H7 (cell line): ENCODE measurements around the gene GPSM3. TPM values are rescaled to one million over a fixed set of nuclear protein-coding genes. Genes with fewer than 3 reads are reported as not detected.
"Not testable (repeated sequence)": the region's sequence is repeated elsewhere in the genome, so short reads cannot be mapped to it uniquely, and the experiment has no call there.

Source experiments
- DNase-seq: peaks from one replicate; pipeline ENCODE4 v3.0.0; 2012
- H3K27me3 ChIP-seq: 2 replicates; pipeline ENCODE4 v1.6.0; 2011; ENCODE audit warnings: mild to moderate bottlenecking, low read length; ENCODE audit not compliant: control insufficient read depth, insufficient read depth
- H3K36me3 ChIP-seq: replicated peaks from 2 replicates; pipeline ENCODE4 v1.5.1; 2011; ENCODE audit warnings: low read length; ENCODE audit not compliant: control insufficient read depth, insufficient read depth
- H3K4me3 ChIP-seq: 2 replicates; pipeline ENCODE4 v1.5.1; 2011; ENCODE audit warnings: low read depth, mild to moderate bottlenecking, control low read depth, low read length, moderate library complexity; ENCODE audit not compliant: insufficient read depth
- total RNA-seq: library from RNA; depleted of rRNA; stranded (reverse); fragments of >200 nt; shearing (Covaris generic); gene quantifications from 2 replicates; pipeline ENCODE4 v1.2.3, GENCODE V29; 2014

GPSM3 gene
- total RNA-seq, 1 experiment from 2014 or later = 21.2 TPM

- peak; percentile 98 for DNase-seq
- Histone ChIP-seq H3K36me3 (no peaks in the 10 kb centered on the region), H3K27me3 (no peaks in the 10 kb centered on the region), H3K4me3 (peak overlapping the region; percentile 92)
Measured at GRCh38 chr6:32195652-32195901, 3.1 kb upstream of the GPSM3 start.

GRCh38 chr6:32194825-32195651 lies 2.6 kb upstream of the GPSM3 start:
- no peak for DNase-seq
- no peaks in the 10 kb centered on the region for H3K36me3 ChIP-seq
- no peaks in the 10 kb centered on the region for H3K27me3 ChIP-seq
- H3K4me3 ChIP-seq = peak overlapping the region; percentile 49

- no peak overlapping the region for H3K4me3 ChIP-seq
- DNase-seq = no peak
- no peaks in the 10 kb centered on the region for H3K27me3 ChIP-seq
- no peaks in the 10 kb centered on the region for H3K36me3 ChIP-seq
Measured at GRCh38 chr6:32194388-32194787, 1.9 kb upstream of the GPSM3 start.

GRCh38 chr6:32193096-32193495 lies 653 bp upstream of the GPSM3 start:
- not testable (repeated sequence) for DNase-seq, H3K36me3 ChIP-seq, H3K27me3 ChIP-seq
- peak overlapping the region; percentile 26; the same call in 1 of the 2 replicates for H3K4me3 ChIP-seq

GRCh38 chr6:32191696-32192607 lies 491 bp downstream of the GPSM3 start:
- no peaks in the 10 kb centered on the region for H3K27me3 ChIP-seq
- H3K36me3 ChIP-seq = peaks cover 10% of the 10 kb centered on the region
- DNase-seq = no peak
- 0 out of 2 replicates have a peak overlapping the region, but pooled peaks have one; percentile 2 for H3K4me3 ChIP-seq

GRCh38 chr6:32190911-32191677 lies 1.3 kb downstream of the GPSM3 start:
- DNase-seq = no peak

GRCh38 chr6:32190054-32190851 lies 2.2 kb downstream of the GPSM3 start, which contains the start of gene PBX2:
PBX2 (minus strand) TSS chr6:32190202; CDS start chr6:32189915, 287 bp downstream.
- Histone ChIP-seq H3K36me3 (peaks cover 18% of the 10 kb centered on the region), H3K27me3 (no peaks in the 10 kb centered on the region), H3K4me3 (peak within 1 kb of the TSS; percentile 66)
- peak; percentile 94 for DNase-seq

More at GRCh38 chr6:32190911-32191677, 1.3 kb downstream of the GPSM3 start:
- no peaks in the 10 kb centered on the region for H3K27me3 ChIP-seq
- peaks cover 17% of the 10 kb centered on the region for H3K36me3 ChIP-seq
- peak overlapping the region; percentile 39; the same call in 1 of the 2 replicates for H3K4me3 ChIP-seq

- DNase-seq = peak; percentile 77
- Histone ChIP-seq H3K27me3 (no peaks in the 10 kb centered on the region), H3K36me3 (peaks cover 18% of the 10 kb centered on the region), H3K4me3 (peak overlapping the region; percentile 66)
Measured at GRCh38 chr6:32189742-32190053, 2.7 kb downstream of the GPSM3 start.

GRCh38 chr6:32189069-32189741 lies 3.2 kb downstream of the GPSM3 start:
- DNase-seq = peak; percentile 64
- Histone ChIP-seq H3K36me3 (peaks cover 18% of the 10 kb centered on the region), H3K27me3 (no peaks in the 10 kb centered on the region), H3K4me3 (peak overlapping the region; percentile 66)

GRCh38 chr6:32188381-32189068 lies 3.9 kb downstream of the GPSM3 start:
- H3K4me3 ChIP-seq = peak overlapping the region; percentile 66
- H3K36me3 ChIP-seq = peaks cover 18% of the 10 kb centered on the region
- no peaks in the 10 kb centered on the region for H3K27me3 ChIP-seq
- DNase-seq = peak; percentile 58

GRCh38 chr6:32187725-32188380 lies 4.6 kb downstream of the GPSM3 start:
- not testable (repeated sequence) for DNase-seq, H3K4me3 ChIP-seq, H3K27me3 ChIP-seq
- H3K36me3 ChIP-seq = peaks cover 20% of the 10 kb centered on the region

GRCh38 chr6:32187009-32187709 lies 5.3 kb downstream of the GPSM3 start:
- H3K4me3 ChIP-seq = no peak overlapping the region
- DNase-seq = no peak
- H3K36me3 ChIP-seq = peaks cover 21% of the 10 kb centered on the region
- H3K27me3 ChIP-seq = no peaks in the 10 kb centered on the region
